OCI-LY1 (cell line): ENCODE results near the gene PLEKHG2.

ENCODE experiments used
- EZH2 ChIP-seq: fragments of 200-600 bp; sonication (generic), shearing (Covaris generic); IDR thresholded peaks from 2 replicates; pipeline ENCODE4 v1.8.0; 2017; ENCODE audit warnings: borderline replicate concordance, mixed run types, mild to moderate bottlenecking, antibody characterized with exemption, low read length, moderate library complexity, mixed read lengths
- TF ChIP-seq, protein P1 (sequence below): fragments of 200-600 bp; sonication (generic), shearing (Covaris generic); IDR thresholded peaks from 2 replicates; pipeline ENCODE4 v1.5.1; 2017; ENCODE audit warnings: mild to moderate bottlenecking, antibody characterized with exemption, low read length, moderate library complexity, mixed read lengths

- TF ChIP-seq, protein P1, sequence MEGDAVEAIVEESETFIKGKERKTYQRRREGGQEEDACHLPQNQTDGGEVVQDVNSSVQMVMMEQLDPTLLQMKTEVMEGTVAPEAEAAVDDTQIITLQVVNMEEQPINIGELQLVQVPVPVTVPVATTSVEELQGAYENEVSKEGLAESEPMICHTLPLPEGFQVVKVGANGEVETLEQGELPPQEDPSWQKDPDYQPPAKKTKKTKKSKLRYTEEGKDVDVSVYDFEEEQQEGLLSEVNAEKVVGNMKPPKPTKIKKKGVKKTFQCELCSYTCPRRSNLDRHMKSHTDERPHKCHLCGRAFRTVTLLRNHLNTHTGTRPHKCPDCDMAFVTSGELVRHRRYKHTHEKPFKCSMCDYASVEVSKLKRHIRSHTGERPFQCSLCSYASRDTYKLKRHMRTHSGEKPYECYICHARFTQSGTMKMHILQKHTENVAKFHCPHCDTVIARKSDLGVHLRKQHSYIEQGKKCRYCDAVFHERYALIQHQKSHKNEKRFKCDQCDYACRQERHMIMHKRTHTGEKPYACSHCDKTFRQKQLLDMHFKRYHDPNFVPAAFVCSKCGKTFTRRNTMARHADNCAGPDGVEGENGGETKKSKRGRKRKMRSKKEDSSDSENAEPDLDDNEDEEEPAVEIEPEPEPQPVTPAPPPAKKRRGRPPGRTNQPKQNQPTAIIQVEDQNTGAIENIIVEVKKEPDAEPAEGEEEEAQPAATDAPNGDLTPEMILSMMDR = no peak
- TF ChIP-seq EZH2 = no peak
Measured at GRCh38 chr19:39423258-39424086, 11.0 kb downstream of the PLEKHG2 start.
